ENCODE measurements around the gene AMOTL1. TPM values are rescaled to one million over a fixed set of nuclear protein-coding genes. Genes with fewer than 3 reads are reported as not detected.

AMOTL1 gene, protein sequence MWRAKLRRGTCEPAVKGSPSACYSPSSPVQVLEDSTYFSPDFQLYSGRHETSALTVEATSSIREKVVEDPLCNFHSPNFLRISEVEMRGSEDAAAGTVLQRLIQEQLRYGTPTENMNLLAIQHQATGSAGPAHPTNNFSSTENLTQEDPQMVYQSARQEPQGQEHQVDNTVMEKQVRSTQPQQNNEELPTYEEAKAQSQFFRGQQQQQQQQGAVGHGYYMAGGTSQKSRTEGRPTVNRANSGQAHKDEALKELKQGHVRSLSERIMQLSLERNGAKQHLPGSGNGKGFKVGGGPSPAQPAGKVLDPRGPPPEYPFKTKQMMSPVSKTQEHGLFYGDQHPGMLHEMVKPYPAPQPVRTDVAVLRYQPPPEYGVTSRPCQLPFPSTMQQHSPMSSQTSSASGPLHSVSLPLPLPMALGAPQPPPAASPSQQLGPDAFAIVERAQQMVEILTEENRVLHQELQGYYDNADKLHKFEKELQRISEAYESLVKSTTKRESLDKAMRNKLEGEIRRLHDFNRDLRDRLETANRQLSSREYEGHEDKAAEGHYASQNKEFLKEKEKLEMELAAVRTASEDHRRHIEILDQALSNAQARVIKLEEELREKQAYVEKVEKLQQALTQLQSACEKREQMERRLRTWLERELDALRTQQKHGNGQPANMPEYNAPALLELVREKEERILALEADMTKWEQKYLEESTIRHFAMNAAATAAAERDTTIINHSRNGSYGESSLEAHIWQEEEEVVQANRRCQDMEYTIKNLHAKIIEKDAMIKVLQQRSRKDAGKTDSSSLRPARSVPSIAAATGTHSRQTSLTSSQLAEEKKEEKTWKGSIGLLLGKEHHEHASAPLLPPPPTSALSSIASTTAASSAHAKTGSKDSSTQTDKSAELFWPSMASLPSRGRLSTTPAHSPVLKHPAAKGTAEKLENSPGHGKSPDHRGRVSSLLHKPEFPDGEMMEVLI
- polyA plus RNA-seq (2012; ENCODE audit: insufficient read depth, insufficient read length): 15.8 TPM

GRCh38 chr11:94767701-94768601 is at the start of gene AMOTL1:
AMOTL1 (plus strand) TSS chr11:94768356; CDS start chr11:94768512, 156 bp downstream.
- H3K4me3 ChIP-seq (ENCODE audit: low read length): peak within 1 kb of the TSS; percentile 83

GRCh38 chr11:94719876-94720275 is 48.3 kb upstream of the AMOTL1 start:
- H3K4me3 ChIP-seq (ENCODE audit: low read length): no peak overlapping the region
- DNase-seq (ENCODE audit: low read depth, low spot score): no peak

More at GRCh38 chr11:94767701-94768601, at the start of gene AMOTL1:
- peak; percentile 74 for DNase-seq (ENCODE audit: low read depth, low spot score)

DNA sequence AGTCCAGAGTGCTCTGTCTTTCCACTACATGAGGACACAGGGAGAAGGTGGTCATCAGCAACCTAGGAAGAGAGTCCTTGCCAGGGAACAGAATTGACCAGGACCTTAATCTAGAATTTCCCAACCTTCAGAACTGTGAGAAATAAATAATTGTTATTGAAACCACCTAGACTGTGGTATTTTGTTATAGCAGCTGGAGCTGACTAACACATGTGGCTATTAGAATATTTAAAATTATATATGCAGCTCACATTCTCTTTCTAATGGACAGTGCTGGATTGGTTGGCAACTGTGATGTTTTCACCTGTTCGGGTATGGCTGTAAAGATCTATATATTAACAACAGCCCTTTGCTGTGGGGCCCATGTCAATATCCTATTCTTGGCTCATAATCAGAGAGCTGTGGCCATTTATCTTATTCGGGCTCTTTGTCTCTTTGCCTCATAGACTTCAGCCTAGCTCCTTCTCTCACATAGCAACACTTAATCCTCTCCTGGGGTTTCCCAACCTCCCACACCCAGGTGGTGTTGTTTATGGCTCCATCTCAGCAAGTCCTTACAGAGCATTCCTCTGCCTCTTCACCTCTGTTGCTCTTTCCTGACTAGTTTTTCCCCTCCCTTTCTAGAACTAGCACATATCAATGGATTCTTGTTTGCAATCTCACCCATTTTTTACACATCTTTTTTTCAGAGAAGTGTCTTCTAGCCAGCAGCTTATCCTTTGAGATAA is 46.4 kb upstream of the AMOTL1 start:
- no peak for DNase-seq (ENCODE audit: low read depth, low spot score)
- H3K4me3 ChIP-seq (ENCODE audit: low read length): no peak overlapping the region

DNA sequence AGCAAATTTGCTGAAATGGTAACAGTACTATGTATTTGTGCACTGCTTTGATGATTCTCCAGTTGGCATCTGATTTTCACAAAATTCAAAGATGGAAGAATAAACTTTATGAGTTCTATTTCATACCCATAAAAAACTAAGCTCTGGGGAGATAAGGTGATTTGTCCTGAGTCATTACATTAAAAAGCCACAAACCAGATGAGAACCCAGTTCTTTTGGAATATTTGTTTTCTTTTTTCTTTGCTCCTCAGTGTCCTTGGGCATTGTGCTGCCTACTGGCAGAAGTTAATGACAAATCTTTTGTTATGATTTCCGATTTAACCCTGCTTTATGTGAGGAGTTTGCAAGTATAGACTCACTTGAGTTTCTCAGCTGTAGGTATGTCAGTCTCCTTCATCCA is 45.4 kb upstream of the AMOTL1 start:
- DNase-seq (ENCODE audit: low read depth, low spot score): no peak
- H3K4me3 ChIP-seq (ENCODE audit: low read length): no peak overlapping the region

- DNase-seq (ENCODE audit: low read depth, low spot score): no peak
- H3K4me3 ChIP-seq (ENCODE audit: low read length): no peak overlapping the region
Measured at GRCh38 chr11:94725097-94725496, 43.1 kb upstream of the AMOTL1 start.

GRCh38 chr11:94727819-94728218 is 40.3 kb upstream of the AMOTL1 start:
- H3K4me3 ChIP-seq (ENCODE audit: low read length): no peak overlapping the region
- no peak for DNase-seq (ENCODE audit: low read depth, low spot score)

GRCh38 chr11:94728541-94728940 is 39.6 kb upstream of the AMOTL1 start:
- DNase-seq (ENCODE audit: low read depth, low spot score): no peak
- H3K4me3 ChIP-seq (ENCODE audit: low read length): no peak overlapping the region

DNA sequence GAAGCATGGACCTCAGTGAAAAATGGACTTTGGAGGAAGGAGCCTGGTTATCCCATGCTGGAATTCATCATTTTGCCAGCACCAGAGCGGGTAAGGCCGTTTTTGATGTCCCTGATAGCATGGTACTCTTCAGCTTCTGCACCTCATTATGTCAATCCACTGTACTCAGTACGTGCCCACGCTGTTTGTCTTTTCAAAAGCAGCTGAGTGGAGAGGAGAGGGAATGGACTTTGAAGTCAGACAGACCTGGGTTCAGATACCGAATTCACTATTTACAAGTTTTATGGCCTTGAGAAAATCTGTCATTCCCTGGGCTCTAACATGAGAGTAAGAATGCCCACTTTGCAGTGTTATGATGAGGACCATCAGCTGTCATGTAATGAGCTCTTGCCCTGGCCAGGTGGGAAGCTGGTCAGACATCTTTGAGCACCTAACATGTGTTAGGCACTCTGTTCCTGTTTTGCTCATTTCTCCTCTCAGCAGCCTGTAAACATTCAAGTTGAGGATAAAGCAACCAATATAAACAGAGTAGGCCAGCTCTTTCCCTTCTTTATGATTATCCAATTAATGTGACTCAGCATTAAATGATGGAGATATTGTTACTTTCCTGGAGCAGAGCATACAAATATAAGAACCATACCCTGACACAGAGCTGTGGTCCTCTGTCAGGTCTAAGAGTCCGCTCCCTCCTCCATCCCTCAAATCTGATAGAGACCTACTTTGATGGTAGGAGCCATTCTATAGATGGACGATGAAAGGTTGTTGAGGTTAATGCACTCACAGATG is 39.0 kb upstream of the AMOTL1 start:
- no peak for DNase-seq (ENCODE audit: low read depth, low spot score)
- H3K4me3 ChIP-seq (ENCODE audit: low read length): no peak overlapping the region

GRCh38 chr11:94730153-94730552 is 38.0 kb upstream of the AMOTL1 start:
- no peak for DNase-seq (ENCODE audit: low read depth, low spot score)
- no peak overlapping the region for H3K4me3 ChIP-seq (ENCODE audit: low read length)

DNA sequence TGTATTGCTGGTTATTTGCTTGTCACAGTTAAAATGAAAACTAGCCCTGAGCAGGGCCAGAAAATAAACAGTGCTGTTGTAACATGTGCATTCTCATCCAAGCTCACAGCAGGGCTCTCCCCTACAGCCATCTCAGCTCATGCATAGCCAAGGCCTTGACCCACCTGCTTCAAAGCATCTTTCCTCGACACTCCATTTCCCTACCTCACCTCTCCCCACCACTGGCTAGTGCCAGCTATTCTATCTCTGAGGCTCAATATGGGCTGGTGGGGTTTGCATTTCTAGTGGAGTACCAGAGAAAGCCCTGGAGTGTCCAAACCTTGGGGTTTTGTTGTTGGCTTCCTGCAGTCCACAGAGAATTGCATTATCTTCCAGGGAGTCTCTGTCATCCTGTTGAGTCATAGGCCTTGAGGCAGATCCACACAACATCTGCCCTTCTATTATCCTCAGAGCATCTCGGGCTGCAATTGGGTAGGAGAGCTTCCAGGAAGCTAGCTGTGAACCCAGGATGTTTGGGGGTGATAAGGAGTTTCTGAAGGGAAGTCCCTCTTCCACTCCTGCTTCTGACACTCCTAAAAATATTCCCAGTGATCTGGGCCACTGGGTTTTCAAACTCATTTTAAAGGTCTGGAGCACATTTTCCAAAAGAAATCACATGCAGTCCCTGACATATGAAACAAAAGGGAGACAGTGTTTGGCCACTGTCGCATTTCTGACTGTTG is 36.1 kb upstream of the AMOTL1 start:
- no peak for DNase-seq (ENCODE audit: low read depth, low spot score)
- no peak overlapping the region for H3K4me3 ChIP-seq (ENCODE audit: low read length)

GRCh38 chr11:94732617-94733281 is 35.4 kb upstream of the AMOTL1 start:
- DNase-seq (ENCODE audit: low read depth, low spot score): no peak
- no peak overlapping the region for H3K4me3 ChIP-seq (ENCODE audit: low read length)

DNA sequence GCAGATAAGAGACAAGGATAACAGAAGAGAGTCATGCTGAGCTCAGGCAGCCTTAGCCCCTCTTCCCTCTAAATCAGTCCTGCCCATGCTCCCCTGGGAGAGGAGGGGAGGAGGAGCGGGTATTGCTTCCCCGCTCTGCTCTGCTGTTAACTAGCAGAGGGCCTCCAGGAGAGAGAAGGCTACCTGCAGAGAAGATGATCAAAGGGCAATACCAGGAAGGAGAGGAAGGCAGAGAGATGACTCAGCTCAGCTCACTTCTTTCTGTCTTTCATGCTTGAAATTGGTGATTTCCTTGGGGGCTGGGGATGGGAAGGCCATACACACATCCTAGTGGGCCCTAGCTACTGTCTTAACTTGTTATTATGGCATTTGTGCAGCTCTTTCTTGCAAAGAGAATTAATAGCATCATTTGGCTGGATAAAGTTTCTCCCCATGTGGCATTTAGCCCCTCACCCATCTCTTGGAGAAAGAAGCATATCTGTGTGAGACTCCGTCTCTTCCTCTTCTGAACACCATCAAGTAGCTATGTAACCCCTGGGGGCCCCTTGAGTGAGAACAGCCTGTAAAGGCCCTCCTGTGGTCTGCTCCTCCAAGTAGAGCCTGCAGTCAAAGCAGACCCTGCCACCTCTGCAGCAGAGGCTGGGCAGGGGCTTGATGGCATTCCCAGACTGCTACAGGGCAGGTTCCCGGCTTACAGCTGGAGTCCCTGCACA is 33.4 kb upstream of the AMOTL1 start:
- DNase-seq (ENCODE audit: low read depth, low spot score): peak; percentile 35

GRCh38 chr11:94735907-94736306 is 32.2 kb upstream of the AMOTL1 start:
- no peak overlapping the region for H3K4me3 ChIP-seq (ENCODE audit: low read length)
- DNase-seq (ENCODE audit: low read depth, low spot score): no peak

More for the DNA sequence above, 33.4 kb upstream of the AMOTL1 start:
- no peak overlapping the region for H3K4me3 ChIP-seq (ENCODE audit: low read length)

DNA sequence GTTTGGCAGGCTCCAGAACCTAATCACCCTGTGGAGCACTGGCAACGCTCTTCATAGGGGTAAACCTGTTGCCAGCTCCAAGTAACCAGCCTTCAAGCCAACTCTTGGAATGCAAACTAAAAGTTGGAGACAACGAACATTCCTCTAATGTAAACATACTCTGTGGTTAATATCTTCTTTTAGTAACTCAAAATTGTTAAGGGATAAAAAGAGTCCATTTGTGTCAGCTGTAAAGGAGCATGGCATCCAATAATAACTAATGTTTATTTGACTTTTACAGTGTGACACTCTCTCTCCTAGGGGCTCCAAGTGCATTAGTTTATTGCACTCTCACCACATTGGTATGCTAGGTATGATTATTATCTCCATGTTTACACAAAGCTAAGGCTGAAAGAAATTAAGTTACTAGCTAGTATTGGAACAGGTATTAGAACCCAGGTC is 31.0 kb upstream of the AMOTL1 start:
- DNase-seq (ENCODE audit: low read depth, low spot score): no peak
- no peak overlapping the region for H3K4me3 ChIP-seq (ENCODE audit: low read length)

GRCh38 chr11:94738746-94739145 is 29.4 kb upstream of the AMOTL1 start:
- no peak for DNase-seq (ENCODE audit: low read depth, low spot score)
- no peak overlapping the region for H3K4me3 ChIP-seq (ENCODE audit: low read length)

GRCh38 chr11:94739331-94739730 is 28.8 kb upstream of the AMOTL1 start:
- no peak for DNase-seq (ENCODE audit: low read depth, low spot score)
- H3K4me3 ChIP-seq (ENCODE audit: low read length): no peak overlapping the region

All from Jurkat, Clone E6-1 (cell line).